Brain microvascular endothelial cell (primary cell): ENCODE measurements around the gene CACYBP.
A peak's percentile ranks its signal among the peaks of the same experiment; 100 is the strongest.

Experiments used
- DNase-seq: peaks from one replicate; pipeline ENCODE4 v3.0.0-alpha.2; 2020
- H3K27ac ChIP-seq: fragments of 250-450 bp; sonication (Bioruptor Pico); 2 replicates; pipeline ENCODE4 v1.5.1; 2020; ENCODE audit warnings: mild to moderate bottlenecking, moderate library complexity
- H3K27me3 ChIP-seq: fragments of 250-450 bp; sonication (Bioruptor Pico); replicated peaks from 2 replicates; pipeline ENCODE4 v1.5.1; 2020; ENCODE audit warnings: mild to moderate bottlenecking
- H3K36me3 ChIP-seq: fragments of 250-450 bp; sonication (Bioruptor Pico); replicated peaks from 2 replicates; pipeline ENCODE4 v1.5.1; 2020; ENCODE audit warnings: mild to moderate bottlenecking
- H3K4me3 ChIP-seq: 2 replicates; pipeline ENCODE4 v1.5.1; 2011; ENCODE audit warnings: low read depth, mild to moderate bottlenecking, control low read depth, low read length, moderate library complexity
- in situ Hi-C: cut with HindIII; loops from 2 replicates; pipeline ENCODE4 v1.10.0; 2017; ENCODE audit warnings: low sequenced_read_pairs, low pct_ligation_motif_present
- TF ChIP-seq, protein P1 (sequence below): IDR thresholded peaks from 2 replicates; pipeline ENCODE4 v1.5.1; 2011; ENCODE audit warnings: low read depth, mild to moderate bottlenecking, moderate library complexity, low read length, control low read depth, inconsistent platforms; ENCODE audit errors: missing control alignments

CACYBP gene, protein sequence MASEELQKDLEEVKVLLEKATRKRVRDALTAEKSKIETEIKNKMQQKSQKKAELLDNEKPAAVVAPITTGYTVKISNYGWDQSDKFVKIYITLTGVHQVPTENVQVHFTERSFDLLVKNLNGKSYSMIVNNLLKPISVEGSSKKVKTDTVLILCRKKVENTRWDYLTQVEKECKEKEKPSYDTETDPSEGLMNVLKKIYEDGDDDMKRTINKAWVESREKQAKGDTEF

DNA sequence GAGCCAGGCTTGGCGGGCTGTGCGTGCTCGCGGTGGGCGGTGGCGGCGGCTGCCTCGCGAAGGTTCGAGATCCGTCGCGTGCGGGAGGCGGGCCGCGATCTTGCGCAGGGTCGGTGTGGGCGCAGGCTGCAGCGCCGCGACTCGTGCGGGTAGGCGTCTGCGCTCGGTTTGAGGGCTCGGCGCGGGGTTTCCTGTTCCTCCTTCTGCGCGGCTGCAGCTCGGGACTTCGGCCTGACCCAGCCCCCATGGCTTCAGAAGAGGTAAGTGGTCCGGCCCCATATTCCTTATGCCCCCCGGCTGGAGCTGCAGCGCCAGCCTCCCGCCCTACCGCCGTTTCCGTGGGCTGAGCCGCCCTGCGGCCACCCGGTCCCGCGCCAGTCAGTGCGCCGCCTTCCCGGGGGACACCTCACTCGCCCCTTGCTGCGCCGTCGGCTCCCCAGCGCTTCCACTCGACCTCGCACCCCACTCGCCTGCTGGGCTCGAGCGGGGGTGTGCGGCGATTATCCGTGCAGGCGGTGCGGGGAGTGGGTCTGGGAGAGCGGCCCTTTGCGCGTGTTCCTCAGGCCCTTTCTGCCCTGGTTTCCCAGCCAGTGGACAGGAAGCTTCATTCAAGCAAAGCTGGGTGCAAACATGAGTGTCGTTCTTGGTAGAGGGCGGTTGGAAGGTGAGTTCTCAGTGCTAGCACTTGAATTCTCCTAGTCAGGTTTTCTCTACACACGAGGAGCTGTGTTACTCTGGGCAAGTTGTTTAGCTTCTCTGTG, at the start of gene CACYBP:
Gene CACYBP, plus strand, starts transcription at position 12 of the 761 bp plus-strand sequence. Its CDS starts 234 bp downstream, at position 246.
- peak within 1 kb of the TSS; percentile 88 for H3K4me3 ChIP-seq
- DNase-seq, result peak; percentile 28
- peak within 1 kb of the TSS; percentile 99 for H3K27ac ChIP-seq
- no peaks in the 10 kb centered on the region for H3K27me3 ChIP-seq
- no peaks in the 10 kb centered on the region for H3K36me3 ChIP-seq
- TF ChIP-seq, protein P1, sequence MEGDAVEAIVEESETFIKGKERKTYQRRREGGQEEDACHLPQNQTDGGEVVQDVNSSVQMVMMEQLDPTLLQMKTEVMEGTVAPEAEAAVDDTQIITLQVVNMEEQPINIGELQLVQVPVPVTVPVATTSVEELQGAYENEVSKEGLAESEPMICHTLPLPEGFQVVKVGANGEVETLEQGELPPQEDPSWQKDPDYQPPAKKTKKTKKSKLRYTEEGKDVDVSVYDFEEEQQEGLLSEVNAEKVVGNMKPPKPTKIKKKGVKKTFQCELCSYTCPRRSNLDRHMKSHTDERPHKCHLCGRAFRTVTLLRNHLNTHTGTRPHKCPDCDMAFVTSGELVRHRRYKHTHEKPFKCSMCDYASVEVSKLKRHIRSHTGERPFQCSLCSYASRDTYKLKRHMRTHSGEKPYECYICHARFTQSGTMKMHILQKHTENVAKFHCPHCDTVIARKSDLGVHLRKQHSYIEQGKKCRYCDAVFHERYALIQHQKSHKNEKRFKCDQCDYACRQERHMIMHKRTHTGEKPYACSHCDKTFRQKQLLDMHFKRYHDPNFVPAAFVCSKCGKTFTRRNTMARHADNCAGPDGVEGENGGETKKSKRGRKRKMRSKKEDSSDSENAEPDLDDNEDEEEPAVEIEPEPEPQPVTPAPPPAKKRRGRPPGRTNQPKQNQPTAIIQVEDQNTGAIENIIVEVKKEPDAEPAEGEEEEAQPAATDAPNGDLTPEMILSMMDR, result no peak
- in situ Hi-C loops, result no loop called here

DNA sequence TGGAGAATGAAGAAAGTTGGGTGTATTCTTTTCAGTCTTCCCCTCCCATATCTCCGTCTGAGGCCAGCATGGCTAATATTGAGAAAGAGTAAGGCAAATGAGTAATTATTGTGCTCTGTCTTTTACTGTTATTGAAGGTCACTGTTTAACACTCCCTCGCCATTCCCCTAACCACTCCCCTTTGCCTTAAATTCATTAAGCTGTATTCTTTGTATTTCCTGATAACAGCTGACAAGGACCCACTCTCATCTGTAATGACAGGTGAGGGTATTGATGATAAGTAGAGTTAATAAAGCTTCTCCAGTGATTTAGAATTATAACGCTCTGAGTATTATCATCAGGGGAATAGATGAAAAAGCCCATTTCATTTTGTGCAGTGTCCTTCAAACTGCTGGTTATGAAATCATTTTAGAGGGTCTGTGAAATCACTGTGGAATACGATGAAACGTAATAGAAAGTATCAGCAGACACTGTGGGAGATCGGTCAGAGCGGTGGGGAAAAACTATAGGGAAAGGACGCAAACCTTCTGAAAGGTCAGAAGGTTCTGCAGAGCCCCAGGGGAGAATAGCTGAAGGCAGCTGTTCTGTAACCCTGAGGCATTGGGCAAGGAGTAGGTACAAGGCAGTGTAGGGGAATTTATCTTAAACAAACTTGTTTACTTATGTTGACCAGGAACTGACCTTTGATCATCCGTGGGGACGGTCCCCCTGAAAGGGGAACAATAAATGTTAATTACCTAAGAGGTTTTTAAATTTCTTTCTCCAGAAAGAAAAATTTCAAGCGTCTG, 46.3 kb upstream of the CACYBP start:
- TF ChIP-seq, protein P1, result no peak
- H3K36me3 ChIP-seq, result no peaks in the 10 kb centered on the region
- no peak for DNase-seq
- no peak overlapping the region for H3K4me3 ChIP-seq
- no peak overlapping the region for H3K27ac ChIP-seq
- in situ Hi-C loops, result loop anchor here (25.0 kb wide), 1 partner anchor 166 kb away; no protein-coding TSS in a partner anchor
- H3K27me3 ChIP-seq, result no peaks in the 10 kb centered on the region

DNA sequence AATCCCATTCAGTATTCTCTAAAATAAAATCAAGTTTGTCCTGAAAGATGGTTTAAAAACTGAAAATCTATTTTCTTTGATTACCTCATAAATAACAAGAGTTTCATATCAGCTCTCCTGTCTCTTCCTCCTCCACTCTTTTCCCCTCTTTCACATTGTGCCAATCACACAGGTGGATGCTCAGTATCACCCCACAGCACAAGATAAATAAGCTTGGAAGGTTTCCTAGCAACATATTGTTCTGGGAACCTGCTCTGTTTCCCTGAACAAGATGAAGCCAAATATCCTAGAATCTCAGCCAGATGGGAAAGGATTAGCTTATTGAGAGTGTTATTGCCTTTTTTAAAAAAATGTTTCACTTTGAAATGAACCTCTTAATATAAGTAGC, 45.7 kb upstream of the CACYBP start:
- in situ Hi-C loops, result loop anchor here (25.0 kb wide), 1 partner anchor 167 kb away; no protein-coding TSS in a partner anchor

DNA sequence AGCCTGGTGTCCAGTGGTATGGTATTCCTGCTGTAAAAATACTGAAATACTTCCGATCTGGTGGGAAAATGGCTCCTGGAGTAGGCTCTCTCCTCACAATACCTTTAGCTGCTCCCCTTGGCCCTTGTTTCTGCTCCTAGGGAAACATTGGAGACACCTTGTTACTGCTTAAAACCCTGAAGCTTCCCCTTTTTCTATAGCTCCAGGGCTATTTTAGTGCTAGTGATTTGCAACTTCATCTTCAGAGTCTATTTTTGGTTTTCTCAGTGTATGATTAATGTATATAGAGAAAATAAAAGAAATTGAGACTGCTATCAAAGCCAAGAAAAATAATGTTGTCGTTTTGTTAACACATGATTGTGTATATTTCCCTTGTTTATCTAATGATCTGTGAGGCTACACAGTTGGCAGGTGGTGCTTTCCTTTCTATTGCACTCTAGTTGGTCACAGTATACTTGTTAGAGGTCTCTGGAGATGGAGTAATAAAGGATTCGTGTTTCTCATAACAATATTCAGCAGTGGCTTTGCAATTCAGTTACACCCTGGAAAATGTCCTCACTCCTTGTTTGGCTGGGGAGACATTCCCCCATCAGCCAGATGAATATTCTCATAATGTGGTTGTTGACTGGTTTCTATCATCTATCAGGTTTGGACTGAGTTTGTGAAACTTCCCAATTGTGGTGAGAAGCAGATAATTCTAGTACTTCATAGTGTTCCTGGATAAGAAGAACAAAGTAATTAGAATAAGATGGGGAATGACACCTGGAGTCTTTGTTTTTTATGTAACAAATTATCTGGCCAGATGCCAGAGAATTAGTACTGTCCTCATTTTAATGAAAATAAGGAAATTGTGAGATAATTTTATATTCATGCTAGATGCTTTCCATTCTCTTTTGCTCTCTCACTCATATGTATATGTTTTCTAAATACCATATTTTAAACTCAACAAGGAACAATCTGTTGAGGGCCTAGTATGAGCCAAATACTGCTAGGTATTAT, 44.8 kb upstream of the CACYBP start:
- Histone ChIP-seq H3K36me3 (no peaks in the 10 kb centered on the region), H3K27ac (no peak overlapping the region), H3K4me3 (no peak overlapping the region), H3K27me3 (no peaks in the 10 kb centered on the region)
- in situ Hi-C loops, result loop anchor here (25.0 kb wide), 1 partner anchor 168 kb away; no protein-coding TSS in a partner anchor
- TF ChIP-seq, protein P1, result no peak
- DNase-seq, result no peak

More for the DNA sequence above, 45.7 kb upstream of the CACYBP start:
- Histone ChIP-seq H3K36me3 (no peaks in the 10 kb centered on the region), H3K4me3 (no peak overlapping the region), H3K27me3 (no peaks in the 10 kb centered on the region), H3K27ac (no peak overlapping the region)
- DNase-seq, result no peak
- TF ChIP-seq, protein P1, result no peak

DNA sequence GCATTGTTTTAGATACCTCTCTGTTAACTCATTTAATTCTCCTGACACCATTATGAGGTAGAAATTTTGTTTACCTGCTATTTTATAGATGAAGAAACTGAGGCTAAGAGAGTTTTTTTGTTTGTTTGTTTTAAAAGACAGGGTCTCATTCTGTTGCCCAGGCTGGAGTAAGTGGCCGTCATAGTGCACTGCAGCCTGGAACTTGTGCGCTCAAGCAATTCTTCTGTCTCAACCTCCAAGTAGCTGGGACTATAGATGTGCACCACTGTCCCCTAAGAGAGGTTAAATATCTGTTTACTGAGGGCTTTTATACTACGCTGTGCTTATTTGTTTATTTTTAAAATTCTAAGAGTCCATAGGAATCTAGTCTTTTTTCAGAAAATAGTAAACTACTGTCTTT, 43.7 kb upstream of the CACYBP start:
- no peaks in the 10 kb centered on the region for H3K36me3 ChIP-seq
- no peak overlapping the region for H3K4me3 ChIP-seq
- no peak overlapping the region for H3K27ac ChIP-seq
- in situ Hi-C loops, result loop anchor here (25.0 kb wide), 1 partner anchor 169 kb away; no protein-coding TSS in a partner anchor
- H3K27me3 ChIP-seq, result no peaks in the 10 kb centered on the region
- no peak for DNase-seq
- TF ChIP-seq, protein P1, result no peak
